CD4-positive, alpha-beta T cell (primary cell): Measurements from ENCODE around the gene GABRB2. TPM values are rescaled to one million over a fixed set of nuclear protein-coding genes. Genes with fewer than 3 reads are reported as not detected.
"Not testable (repeated sequence)": the region's sequence is repeated elsewhere in the genome, so short reads cannot be mapped to it uniquely, and the experiment has no call there.

Source experiments
- ATAC-seq: fragments of 200-7000 bp; cut with Tn5 transposase; one replicate; pipeline ENCODE4 v1.10.0; 2022; ENCODE audit warnings: mild to moderate bottlenecking; ENCODE audit not compliant: poor library complexity
- CTCF ChIA-PET: fragments of 350-600 bp; sonication (Branson Sonifier 250); formaldehyde crosslinking; loops from one replicate; lab custom pipeline; 2021; ENCODE audit warnings: antibody characterized with exemption, inconsistent platforms; lab: Charles Lee
- POLR2A ChIA-PET: fragments of 350-600 bp; sonication (Branson Sonifier 250); formaldehyde crosslinking; loops from one replicate; lab custom pipeline; 2021; ENCODE audit warnings: antibody characterized with exemption, inconsistent platforms; lab: Charles Lee
- DNase-seq, 14 experiments: peaks; one replicate each; pipeline ENCODE4 v3.0.0-alpha.2; 2013 to 2020; ENCODE audit warnings: mixed read lengths in 2 of 14
- H3K27ac ChIP-seq, 2 donors: one replicate each; pipeline versions ENCODE4 v1.5.1 to v1.7.0; 2013; ENCODE audit warnings: low read length in 2 of 2, low read depth in 1 of 2, mild to moderate bottlenecking in 1 of 2
- H3K27me3 ChIP-seq, 2 experiments: 1 replicate in 1 of 2; 2 replicates in 1 of 2; pipeline versions ENCODE4 v1.6.1 to v1.7.0; 2013; ENCODE audit warnings: low read length in 2 of 2, control low read depth in 1 of 2, mild to moderate bottlenecking in 1 of 2, moderate library complexity in 1 of 2; ENCODE audit not compliant: insufficient read depth in 2 of 2, control insufficient read depth in 1 of 2
- H3K36me3 ChIP-seq: one replicate; pipeline ENCODE4 v1.6.1; 2013; ENCODE audit warnings: low read length, control low read depth; ENCODE audit not compliant: insufficient read depth
- H3K4me1 ChIP-seq: one replicate; pipeline ENCODE4 v1.6.1; 2013; ENCODE audit warnings: low read length, control low read depth; ENCODE audit not compliant: insufficient read depth
- H3K4me3 ChIP-seq: one replicate; pipeline ENCODE4 v1.5.1; 2013; ENCODE audit warnings: mild to moderate bottlenecking, low read length, moderate library complexity
- H3K9me3 ChIP-seq, 2 experiments: 1 replicate in 1 of 2; 2 replicates in 1 of 2; pipeline versions ENCODE4 v1.6.1 to v1.7.0; 2013; ENCODE audit warnings: low read length in 2 of 2, mild to moderate bottlenecking in 2 of 2, control low read depth in 1 of 2, moderate library complexity in 1 of 2; ENCODE audit not compliant: control insufficient read depth in 1 of 2, insufficient read depth in 1 of 2
- H3K27ac Mint-ChIP-seq: one replicate; pipeline ENCODE4 v1.8.0; 2020; ENCODE audit warnings: mixed read lengths
- H3K27me3 Mint-ChIP-seq: one replicate; pipeline ENCODE4 v1.8.0; 2021; ENCODE audit warnings: mixed read lengths
- H3K36me3 Mint-ChIP-seq: one replicate; pipeline ENCODE4 v1.8.0; 2021; ENCODE audit warnings: low read depth, mixed read lengths
- H3K4me1 Mint-ChIP-seq: one replicate; pipeline ENCODE4 v1.8.0; 2021; ENCODE audit warnings: low read depth, mixed read lengths
- H3K4me3 Mint-ChIP-seq: one replicate; pipeline ENCODE4 v1.8.0; 2020; ENCODE audit warnings: mild to moderate bottlenecking, mixed read lengths
- H3K9me3 Mint-ChIP-seq: one replicate; pipeline ENCODE4 v1.8.0; 2020; ENCODE audit warnings: mixed read lengths
- intact Hi-C, 2 experiments: fragments of 100-400 bp; cut with DNase I in 1 of 2; cut with micrococcal nuclease in 1 of 2; formaldehyde crosslinking; loops; one replicate each; pipeline versions ENCODE4 v1.15.1 to v1.9.0; 2023 to 2025; cut with DNase I, micrococcal nuclease
- total RNA-seq, 174 experiments: library from RNA in 2 of 174; stranded (reverse) in 2 of 174; gene quantifications; one replicate each; pipeline ENCODE4 v1.2.3 and lab custom pipeline; 2021 to 2026
- TF ChIP-seq, protein P1 (sequence below): fragments of 200-600 bp; IDR thresholded peaks from one replicate; pipeline ENCODE4 v1.8.0; 2022; ENCODE audit warnings: antibody characterized with exemption, mild to moderate bottlenecking

The GABRB2 gene
- total RNA-seq, 2 experiments from 2014 or later = not detected

DNA sequence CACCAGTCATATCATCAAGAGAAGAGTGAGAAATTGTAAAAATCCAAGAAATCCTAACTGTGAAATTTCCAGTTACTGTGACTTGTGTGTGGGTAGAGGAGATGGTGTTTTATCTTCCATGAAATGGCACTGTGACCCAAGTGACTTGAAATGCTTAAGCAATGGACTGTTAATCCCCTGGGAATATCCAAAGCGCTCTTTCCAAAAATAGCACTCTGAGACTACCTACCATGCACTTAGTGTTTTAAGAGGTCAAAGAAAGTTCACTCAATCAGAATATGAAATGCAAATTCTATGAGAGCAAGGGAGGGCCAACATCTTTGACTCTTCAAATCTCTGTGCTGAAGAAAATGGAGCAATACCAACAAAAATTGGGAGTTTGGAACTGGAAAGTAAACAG, 244.0 kb downstream of the GABRB2 start:
- DNase-seq (no peak), ATAC-seq (no peak)
- no peaks in the 10 kb centered on the region for H3K9me3 ChIP-seq
- TF ChIP-seq, protein P1, sequence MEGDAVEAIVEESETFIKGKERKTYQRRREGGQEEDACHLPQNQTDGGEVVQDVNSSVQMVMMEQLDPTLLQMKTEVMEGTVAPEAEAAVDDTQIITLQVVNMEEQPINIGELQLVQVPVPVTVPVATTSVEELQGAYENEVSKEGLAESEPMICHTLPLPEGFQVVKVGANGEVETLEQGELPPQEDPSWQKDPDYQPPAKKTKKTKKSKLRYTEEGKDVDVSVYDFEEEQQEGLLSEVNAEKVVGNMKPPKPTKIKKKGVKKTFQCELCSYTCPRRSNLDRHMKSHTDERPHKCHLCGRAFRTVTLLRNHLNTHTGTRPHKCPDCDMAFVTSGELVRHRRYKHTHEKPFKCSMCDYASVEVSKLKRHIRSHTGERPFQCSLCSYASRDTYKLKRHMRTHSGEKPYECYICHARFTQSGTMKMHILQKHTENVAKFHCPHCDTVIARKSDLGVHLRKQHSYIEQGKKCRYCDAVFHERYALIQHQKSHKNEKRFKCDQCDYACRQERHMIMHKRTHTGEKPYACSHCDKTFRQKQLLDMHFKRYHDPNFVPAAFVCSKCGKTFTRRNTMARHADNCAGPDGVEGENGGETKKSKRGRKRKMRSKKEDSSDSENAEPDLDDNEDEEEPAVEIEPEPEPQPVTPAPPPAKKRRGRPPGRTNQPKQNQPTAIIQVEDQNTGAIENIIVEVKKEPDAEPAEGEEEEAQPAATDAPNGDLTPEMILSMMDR = no peak
- H3K36me3 Mint-ChIP-seq = no peaks in the 10 kb centered on the region
- CTCF ChIA-PET = no interaction called here
- H3K4me1 Mint-ChIP-seq = no peaks in the 10 kb centered on the region
- intact Hi-C loops = no loop called here
- no peaks in the 10 kb centered on the region for H3K27me3 Mint-ChIP-seq
- H3K9me3 Mint-ChIP-seq = no peaks in the 10 kb centered on the region
- POLR2A ChIA-PET = no interaction called here
- H3K4me3 ChIP-seq = no peak overlapping the region
- no peak overlapping the region for H3K4me3 Mint-ChIP-seq
- no peaks in the 10 kb centered on the region for H3K36me3 ChIP-seq
- no peak overlapping the region for H3K27ac ChIP-seq
- no peak overlapping the region for H3K27ac Mint-ChIP-seq
- H3K4me1 ChIP-seq = no peaks in the 10 kb centered on the region
- H3K27me3 ChIP-seq = no peaks in the 10 kb centered on the region

DNA sequence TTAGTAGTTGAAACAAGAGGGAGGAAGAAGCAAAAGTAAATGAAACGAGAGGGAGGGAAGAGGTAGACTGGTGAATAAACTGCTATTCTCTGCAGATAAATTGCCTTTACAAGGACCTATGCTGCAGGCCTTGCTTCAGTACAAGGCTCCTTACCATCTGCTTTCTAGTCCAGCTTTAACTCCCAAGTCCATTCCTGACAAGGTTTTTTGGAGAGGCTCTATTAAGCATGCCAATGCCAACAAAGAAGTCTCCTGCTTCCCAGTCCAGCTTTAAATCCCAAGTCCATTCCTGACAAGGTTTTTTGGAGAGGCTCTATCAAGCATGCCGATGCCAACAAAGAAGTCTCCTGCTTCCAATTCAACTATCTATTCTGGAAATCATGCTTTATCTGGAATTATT, 244.9 kb downstream of the GABRB2 start:
- CTCF ChIA-PET = no interaction called here
- H3K4me1 ChIP-seq = no peaks in the 10 kb centered on the region
- no peaks in the 10 kb centered on the region for H3K27me3 Mint-ChIP-seq
- H3K9me3 Mint-ChIP-seq = no peaks in the 10 kb centered on the region
- ATAC-seq = no peak
- H3K27me3 ChIP-seq = no peaks in the 10 kb centered on the region
- no peak for DNase-seq
- POLR2A ChIA-PET = no interaction called here
- no peaks in the 10 kb centered on the region for H3K4me1 Mint-ChIP-seq
- H3K4me3 ChIP-seq = no peak overlapping the region
- no peak overlapping the region for H3K4me3 Mint-ChIP-seq
- H3K36me3 Mint-ChIP-seq = no peaks in the 10 kb centered on the region
- TF ChIP-seq, protein P1 = no peak
- H3K9me3 ChIP-seq = no peaks in the 10 kb centered on the region
- no peaks in the 10 kb centered on the region for H3K36me3 ChIP-seq
- no peak overlapping the region for H3K27ac ChIP-seq
- intact Hi-C loops = no loop called here
- H3K27ac Mint-ChIP-seq = no peak overlapping the region

DNA sequence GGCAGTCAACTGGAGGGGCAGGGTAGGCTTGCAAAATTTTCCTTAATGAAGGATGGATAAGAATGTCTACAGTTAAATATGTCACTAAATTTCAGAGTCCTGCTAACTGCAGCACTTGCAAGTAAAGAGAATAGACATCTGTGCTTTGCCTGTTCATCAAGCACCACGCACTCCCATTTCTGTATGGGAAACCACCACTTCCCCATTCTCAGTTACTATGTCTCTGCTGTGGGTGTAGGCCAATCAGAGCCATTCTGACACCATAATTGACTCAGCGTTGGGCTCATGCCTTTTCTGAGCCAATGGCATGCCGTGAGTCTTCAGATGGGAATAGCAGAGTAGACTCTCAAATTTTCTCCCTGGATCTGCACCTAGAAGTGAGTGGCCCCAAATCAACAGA, 247.5 kb downstream of the GABRB2 start:
- Mint-ChIP-seq H3K27ac (no peak overlapping the region), H3K4me3 (no peak overlapping the region), H3K27me3 (no peaks in the 10 kb centered on the region), H3K4me1 (no peaks in the 10 kb centered on the region), H3K36me3 (no peaks in the 10 kb centered on the region), H3K9me3 (no peaks in the 10 kb centered on the region)
- no peak overlapping the region for H3K27ac ChIP-seq
- no peaks in the 10 kb centered on the region for H3K36me3 ChIP-seq
- H3K4me1 ChIP-seq = no peaks in the 10 kb centered on the region
- ChIA-PET CTCF (no interaction called here), POLR2A (no interaction called here)
- TF ChIP-seq, protein P1 = no peak
- H3K27me3 ChIP-seq = no peaks in the 10 kb centered on the region
- no peaks in the 10 kb centered on the region for H3K9me3 ChIP-seq
- ATAC-seq = no peak
- intact Hi-C loops = no loop called here
- DNase-seq = no peak
- no peak overlapping the region for H3K4me3 ChIP-seq

DNA sequence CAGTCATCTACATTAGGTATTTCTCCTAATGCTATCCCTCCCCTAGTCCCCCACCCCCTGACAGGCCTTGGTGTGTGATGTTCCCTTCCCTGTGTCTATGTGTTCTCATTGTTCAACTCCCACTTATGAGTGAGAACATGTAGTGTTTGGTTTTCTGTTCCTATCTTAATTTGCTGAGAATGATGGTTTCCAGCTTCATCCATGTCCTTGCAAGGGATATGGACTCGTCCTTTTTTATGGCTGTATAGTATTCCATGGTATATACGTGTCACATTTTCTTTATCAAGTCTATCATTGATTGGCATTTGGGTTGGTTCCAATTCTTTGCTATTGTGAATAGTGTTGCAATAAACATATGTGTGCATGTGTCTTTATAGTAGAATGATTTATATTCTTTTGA, 249.1 kb downstream of the GABRB2 start:
- H3K4me3 Mint-ChIP-seq, H3K4me3 ChIP-seq, H3K36me3 Mint-ChIP-seq, DNase-seq, H3K27me3 Mint-ChIP-seq, ATAC-seq, H3K27ac ChIP-seq, intact Hi-C loops, H3K4me1 ChIP-seq, H3K4me1 Mint-ChIP-seq, H3K27me3 ChIP-seq, CTCF ChIA-PET, POLR2A ChIA-PET, H3K36me3 ChIP-seq, H3K27ac Mint-ChIP-seq, H3K9me3 ChIP-seq, H3K9me3 Mint-ChIP-seq: not testable (repeated sequence)
